ENCODE results near the gene SLC4A8.
"Not testable (repeated sequence)": the region's sequence is repeated elsewhere in the genome, so short reads cannot be mapped to it uniquely, and the experiment has no call there.

SLC4A8 gene

GRCh38 chr12:51472984-51473383 is 48.4 kb downstream of the SLC4A8 start:
- H3K4me3 ChIP-seq (ENCODE audit: low read depth, low read length), result no peak overlapping the region

GRCh38 chr12:51473947-51474346 is 49.3 kb downstream of the SLC4A8 start:
- H3K4me3 ChIP-seq (ENCODE audit: low read depth, low read length), result no peak overlapping the region

GRCh38 chr12:51475543-51475942 is 50.9 kb downstream of the SLC4A8 start:
- H3K4me3 ChIP-seq (ENCODE audit: low read depth, low read length), result no peak overlapping the region

DNA sequence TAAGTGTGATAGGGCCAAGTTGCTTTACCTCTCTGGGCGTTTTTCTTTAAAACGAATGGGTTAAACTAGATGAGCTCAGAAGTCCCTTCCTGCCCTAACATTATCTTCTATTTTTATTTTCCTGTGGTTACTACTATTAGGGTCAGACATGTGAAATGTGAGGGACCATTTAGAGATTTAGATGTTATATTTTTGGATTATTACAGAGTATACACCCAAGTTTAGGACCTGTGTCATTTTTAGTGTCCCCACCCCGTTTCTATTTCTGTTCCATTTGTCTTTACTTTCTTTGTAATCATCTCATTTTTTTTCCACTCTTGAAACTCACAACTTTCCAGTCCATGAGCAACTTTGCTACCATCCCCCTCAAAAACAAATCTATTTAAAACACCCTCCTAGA is 56.3 kb downstream of the SLC4A8 start:
- no peak overlapping the region for H3K4me3 ChIP-seq (ENCODE audit: low read depth, low read length)

- no peak overlapping the region for H3K4me3 ChIP-seq (ENCODE audit: low read depth, low read length)
Measured at GRCh38 chr12:51482929-51483697, 58.5 kb downstream of the SLC4A8 start.

DNA sequence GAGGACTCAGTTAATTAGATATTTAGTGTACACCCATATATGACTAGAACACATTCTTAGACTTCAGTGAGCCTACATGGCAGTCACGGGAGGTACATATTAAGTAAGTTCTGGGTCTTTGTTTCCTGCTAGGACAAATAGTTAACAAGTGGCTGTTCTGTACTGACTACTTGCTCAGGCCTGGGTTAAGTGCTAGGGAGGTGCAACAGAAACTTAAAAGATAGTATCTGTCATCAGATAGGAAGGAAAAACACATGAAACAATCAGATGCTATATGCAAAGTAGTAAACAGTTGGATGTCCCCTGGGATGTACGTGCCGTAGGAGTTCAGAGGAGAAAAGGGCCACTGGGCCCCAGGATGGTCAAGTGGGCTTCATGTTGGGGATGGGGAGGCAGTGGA is 59.5 kb downstream of the SLC4A8 start:
- H3K4me3 ChIP-seq (ENCODE audit: low read depth, low read length), result no peak overlapping the region

DNA sequence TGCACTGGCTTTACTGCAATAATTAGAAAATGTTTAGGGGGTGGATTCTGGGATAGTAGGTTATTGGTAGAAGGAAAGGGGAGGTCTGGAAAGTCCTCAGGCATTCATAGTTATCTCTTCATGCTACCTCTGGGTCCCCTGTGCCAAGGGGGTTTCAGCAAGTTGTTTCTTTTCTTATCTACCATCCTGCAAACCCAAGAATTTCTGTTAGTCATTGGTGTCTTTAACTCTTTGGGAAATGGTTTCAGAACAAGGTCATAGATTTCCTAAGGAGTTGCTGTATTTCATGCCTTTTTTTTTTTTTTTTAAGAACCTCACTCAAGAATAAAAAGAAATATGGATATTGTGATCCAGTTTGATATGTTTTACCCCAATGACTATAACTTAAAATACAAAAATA is 63.6 kb downstream of the SLC4A8 start:
- H3K4me3 ChIP-seq (ENCODE audit: low read depth, low read length), result no peak overlapping the region

DNA sequence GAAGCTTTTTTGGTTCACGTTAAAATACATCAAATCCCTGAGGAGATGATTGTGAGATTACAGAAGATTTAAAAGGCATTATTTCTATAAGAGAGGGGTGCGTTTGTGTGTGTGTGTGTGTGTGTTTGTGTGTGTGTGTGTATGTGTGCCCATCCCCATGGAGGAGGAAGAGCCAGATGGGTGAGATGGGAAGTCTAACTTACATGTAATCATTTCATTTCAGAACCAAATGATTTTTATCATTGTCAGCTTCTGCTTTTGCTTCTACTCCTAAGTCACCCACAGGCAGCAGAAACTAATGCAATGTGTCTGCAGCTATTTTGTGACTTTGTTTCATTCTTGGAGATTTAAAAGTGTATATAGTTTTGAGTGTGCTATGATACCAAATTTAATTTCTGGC is 68.7 kb downstream of the SLC4A8 start:
- no peak overlapping the region for H3K4me3 ChIP-seq (ENCODE audit: low read depth, low read length)

- no peak overlapping the region for H3K4me3 ChIP-seq (ENCODE audit: low read depth, low read length)
Measured at GRCh38 chr12:51496895-51497294, 72.3 kb downstream of the SLC4A8 start.

DNA sequence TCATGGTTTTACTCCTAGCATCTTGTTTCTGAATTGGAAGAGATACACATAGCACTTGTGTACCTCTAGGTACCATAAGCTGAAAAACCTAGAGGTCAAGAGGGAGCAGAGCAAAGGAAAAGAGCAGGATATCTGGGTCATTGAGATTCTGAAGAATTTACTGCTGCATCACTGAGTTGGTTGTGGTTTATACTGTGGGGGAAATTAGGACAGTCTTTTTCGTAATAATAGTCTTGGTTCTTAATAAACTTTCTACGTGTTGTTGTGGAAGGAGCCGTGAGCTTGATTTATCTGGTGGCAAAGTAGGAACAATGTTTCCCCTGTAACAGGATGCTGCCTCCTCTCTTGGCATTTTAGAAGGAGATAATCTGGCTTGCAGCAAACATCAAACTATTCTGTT is 80.2 kb downstream of the SLC4A8 start:
- H3K4me3 ChIP-seq (ENCODE audit: low read depth, low read length), result no peak overlapping the region

DNA sequence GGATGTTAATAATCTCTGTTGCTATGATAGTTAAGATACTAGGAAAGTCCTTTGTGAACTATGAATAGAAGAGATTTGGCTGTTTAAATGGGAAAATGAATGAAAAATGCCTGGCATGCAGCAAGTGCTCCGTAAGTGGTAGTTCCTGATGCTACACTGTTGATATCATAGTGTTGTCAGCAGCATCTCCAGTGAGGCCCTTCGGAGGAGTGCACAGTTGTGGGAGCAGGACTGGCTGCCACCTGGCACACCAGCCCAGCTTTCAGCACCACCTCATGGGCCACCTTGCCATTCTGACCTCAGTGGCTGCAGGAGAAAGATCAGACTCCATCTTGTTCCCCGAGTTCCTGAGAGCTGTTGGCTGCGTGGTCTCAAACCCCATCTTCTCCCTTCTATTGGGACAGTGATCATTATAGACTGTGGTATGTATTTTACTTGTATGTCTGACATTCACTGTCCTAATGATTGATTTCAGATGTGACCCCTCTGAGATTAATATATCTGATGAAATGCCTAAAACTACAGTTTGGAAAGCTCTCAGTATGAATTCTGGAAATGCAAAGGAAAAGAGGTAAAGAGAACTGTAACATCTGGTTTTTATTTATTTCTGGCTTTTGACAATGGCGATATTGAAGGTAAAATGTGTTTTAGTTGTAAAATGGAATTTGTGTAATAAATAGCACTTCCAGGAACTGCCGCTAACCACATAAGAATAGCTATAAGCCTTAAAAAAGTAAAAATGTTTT is 80.9 kb downstream of the SLC4A8 start:
- H3K4me3 ChIP-seq (ENCODE audit: low read depth, low read length), result no peak overlapping the region

DNA sequence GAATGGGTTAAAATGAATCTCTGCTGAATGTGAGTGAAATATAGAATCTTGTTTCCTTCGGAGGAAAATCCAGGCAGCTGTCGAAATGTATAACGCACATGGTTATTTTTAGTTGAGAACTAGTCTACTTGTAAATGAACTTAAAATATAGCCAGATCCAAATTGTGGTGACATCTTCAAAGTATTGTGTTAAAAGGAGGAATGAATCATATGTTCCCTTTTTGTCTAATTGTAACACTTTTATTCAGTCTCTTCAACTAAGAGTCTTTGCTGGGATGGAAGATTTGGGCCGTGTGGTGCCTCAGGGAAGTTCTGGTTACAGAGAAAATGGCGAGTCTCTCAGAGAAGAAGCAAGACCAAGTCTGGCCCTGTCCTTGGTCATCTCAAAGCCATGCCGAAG is 82.5 kb downstream of the SLC4A8 start:
- H3K4me3 ChIP-seq (ENCODE audit: low read depth, low read length), result no peak overlapping the region

DNA sequence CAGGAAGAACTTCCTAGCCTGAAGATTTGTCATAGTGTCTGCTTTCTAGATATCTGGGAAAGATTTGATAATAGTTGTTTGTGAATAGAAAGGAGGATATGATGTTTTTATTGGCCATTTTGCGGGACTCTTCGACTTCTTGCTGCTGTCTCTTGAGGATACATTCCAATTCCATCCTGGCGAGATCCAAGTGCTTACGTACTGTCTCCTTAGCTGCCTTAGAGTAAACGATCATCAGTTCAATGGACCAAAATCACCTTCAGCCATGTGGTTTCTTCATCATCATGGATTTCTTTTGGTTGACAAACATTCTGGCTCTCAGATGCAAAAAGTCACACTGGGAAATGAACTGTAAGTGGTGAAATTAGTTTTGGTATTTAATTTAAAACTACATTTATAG is 83.7 kb downstream of the SLC4A8 start:
- H3K4me3 ChIP-seq (ENCODE audit: low read depth, low read length), result no peak overlapping the region

GRCh38 chr12:51511546-51512260 is 87.1 kb downstream of the SLC4A8 start:
- no peak overlapping the region for H3K4me3 ChIP-seq (ENCODE audit: low read depth, low read length)

DNA sequence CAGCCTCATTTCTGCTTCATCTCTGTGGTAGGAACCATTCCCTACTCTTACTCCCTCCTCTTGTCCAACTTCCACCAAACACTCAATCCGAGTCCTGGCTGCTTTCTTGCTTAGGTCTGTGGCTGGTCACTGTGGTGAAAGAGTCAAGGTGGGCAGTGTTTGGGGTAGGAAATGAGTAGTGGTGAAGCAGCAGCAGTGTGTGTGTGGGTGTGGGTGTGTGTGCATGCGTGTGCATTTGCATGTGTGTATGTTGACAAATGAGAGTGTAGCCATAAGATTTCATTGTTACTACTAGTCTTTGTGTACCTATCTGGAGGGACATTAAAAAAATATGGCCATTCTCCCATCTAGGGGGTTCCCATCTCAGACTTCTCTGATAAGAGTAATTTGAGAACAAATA is 87.8 kb downstream of the SLC4A8 start:
- H3K4me3 ChIP-seq (ENCODE audit: low read depth, low read length), result no peak overlapping the region

DNA sequence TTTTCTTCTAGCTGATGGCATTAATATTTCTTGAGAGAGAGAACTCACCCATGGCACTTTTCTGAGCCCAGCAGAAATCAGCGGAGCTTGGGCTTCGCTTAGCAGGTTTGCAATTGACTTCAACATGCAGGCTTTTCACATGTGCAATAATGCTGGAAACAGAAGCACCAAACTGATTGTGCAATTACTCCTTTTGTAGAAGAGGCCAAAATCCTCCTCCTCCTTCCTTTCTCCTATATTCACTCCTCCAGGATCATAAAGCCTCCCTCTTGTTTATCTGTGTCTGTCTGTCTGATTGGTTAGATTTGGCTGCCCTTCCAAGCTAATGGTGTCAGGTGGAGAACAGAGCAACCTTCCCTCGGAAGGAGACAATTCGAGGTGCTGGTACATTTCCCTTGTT is 90.4 kb downstream of the SLC4A8 start:
- H3K4me3 ChIP-seq (ENCODE audit: low read depth, low read length), result not testable (repeated sequence)

- H3K4me3 ChIP-seq (ENCODE audit: low read depth, low read length), result no peak overlapping the region
Measured at GRCh38 chr12:51517316-51517715, 92.7 kb downstream of the SLC4A8 start.

- no peak overlapping the region for H3K4me3 ChIP-seq (ENCODE audit: low read depth, low read length)
Measured at GRCh38 chr12:51517800-51518199, 93.2 kb downstream of the SLC4A8 start.

DNA sequence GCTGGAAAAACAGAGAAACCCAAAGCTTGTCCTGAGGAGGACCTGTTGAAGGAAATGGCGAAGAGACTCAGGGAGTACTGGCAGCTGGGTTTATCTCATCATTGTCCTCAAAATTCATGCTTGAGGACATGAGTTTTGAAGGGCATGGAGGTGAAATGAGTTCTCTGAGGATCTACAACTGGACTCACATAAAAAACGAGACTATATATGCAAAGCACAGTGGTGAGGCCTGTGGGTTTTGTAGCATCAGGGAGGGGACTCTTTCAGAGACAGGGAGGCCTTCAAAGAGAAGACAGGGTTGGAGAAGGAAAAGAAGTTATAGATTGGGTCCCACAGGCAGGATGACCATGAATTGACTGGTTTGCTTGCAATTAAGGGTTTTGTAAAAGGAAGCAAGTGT is 95.1 kb downstream of the SLC4A8 start:
- H3K4me3 ChIP-seq (ENCODE audit: low read depth, low read length), result no peak overlapping the region

DNA sequence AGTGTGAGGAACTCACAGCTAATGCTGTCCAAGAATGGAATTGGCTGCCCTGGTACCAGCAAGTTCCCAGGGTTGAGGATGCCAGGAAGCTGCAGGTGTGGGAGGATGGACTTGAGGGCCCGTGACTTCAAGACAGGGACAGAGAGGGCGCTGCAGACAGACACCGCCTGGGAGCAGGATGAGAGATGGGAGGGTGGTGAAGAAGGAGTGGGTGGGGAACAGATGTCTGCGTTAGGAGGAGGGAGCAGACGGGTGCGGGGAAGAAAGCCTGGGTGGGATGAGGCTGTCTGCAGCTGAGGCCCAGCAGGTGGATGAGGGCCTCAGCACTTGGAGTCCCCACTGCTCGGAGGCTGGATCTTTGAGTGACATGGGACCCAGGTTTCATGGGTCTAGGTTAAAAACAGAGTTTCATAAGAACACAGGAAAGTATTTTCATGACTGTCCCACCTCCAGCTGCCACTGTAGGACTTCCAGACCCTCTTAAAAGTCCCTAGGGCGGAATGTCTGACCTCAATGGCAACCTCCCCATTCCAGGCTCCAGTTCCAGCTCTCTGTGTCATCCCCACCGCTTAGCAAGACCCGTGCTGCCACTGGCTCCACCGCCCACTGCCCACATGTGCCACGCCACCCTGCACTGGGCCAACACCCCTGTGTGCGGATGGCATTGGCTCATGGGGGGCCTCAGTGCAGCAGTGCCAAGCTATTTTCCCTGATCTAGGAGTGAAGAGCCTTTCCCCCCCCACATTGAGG is 96.1 kb downstream of the SLC4A8 start:
- no peak overlapping the region for H3K4me3 ChIP-seq (ENCODE audit: low read depth, low read length)

All from iPS-11a (cell line).